Ascending aorta (tissue), 2 donors: ENCODE data around the gene GPR183. TPM values are rescaled to one million over a fixed set of nuclear protein-coding genes. Genes with fewer than 3 reads are reported as not detected.
"Not testable (repeated sequence)": the region's sequence is repeated elsewhere in the genome, so short reads cannot be mapped to it uniquely, and the experiment has no call there.

ENCODE experiments used
- DNase-seq, 2 donors: peaks; one replicate each; pipeline ENCODE4 v3.0.0-alpha.2; 2019; ENCODE audit warnings: low spot score in 2 of 2
- H3K27ac ChIP-seq, 2 donors: fragments of 200-600 bp; sonication (generic); one replicate each; pipeline ENCODE4 v1.5.1; 2016 to 2017; ENCODE audit warnings: mild to moderate bottlenecking in 1 of 2
- H3K27me3 ChIP-seq: fragments of 200-600 bp; sonication (generic); one replicate; pipeline ENCODE4 v1.5.1; 2017
- H3K36me3 ChIP-seq, 2 donors: fragments of 200-600 bp; sonication (generic); one replicate each; pipeline ENCODE4 v1.5.1; 2016
- H3K4me1 ChIP-seq, 2 donors: fragments of 200-600 bp; sonication (generic); one replicate each; pipeline ENCODE4 v1.5.1; 2016 to 2017; ENCODE audit warnings: mild to moderate bottlenecking in 1 of 2
- H3K4me3 ChIP-seq, 2 donors: fragments of 200-600 bp; sonication (generic); one replicate each; pipeline ENCODE4 v1.5.1; 2016 to 2017; ENCODE audit warnings: mild to moderate bottlenecking in 1 of 2
- H3K9me3 ChIP-seq, 2 donors: fragments of 200-600 bp; sonication (generic); one replicate each; pipeline ENCODE4 v1.5.1; 2016
- CTCF ChIP-seq, 3 experiments: fragments of 200-600 bp in 2 of 3; fragments of 450-650 bp in 1 of 3; sonication (generic) in 2 of 3; IDR thresholded peaks; one replicate each; pipeline ENCODE4 v1.5.1; 2016 to 2019; ENCODE audit warnings: antibody characterized with exemption in 3 of 3, mild to moderate bottlenecking in 1 of 3, moderate library complexity in 1 of 3
- intact Hi-C: fragments of 100-400 bp; cut with DNase I; formaldehyde crosslinking; loops from one replicate; pipeline ENCODE4 v1.15.1; 2023
- total RNA-seq: library from RNA; depleted of rRNA; stranded (reverse); fragments of >200 nt; gene quantifications from one replicate; pipeline ENCODE4 v1.1.0, GENCODE V29; 2016

The GPR183 gene
- total RNA-seq, 1 donor from 2014 or later: 1.1 TPM

DNA sequence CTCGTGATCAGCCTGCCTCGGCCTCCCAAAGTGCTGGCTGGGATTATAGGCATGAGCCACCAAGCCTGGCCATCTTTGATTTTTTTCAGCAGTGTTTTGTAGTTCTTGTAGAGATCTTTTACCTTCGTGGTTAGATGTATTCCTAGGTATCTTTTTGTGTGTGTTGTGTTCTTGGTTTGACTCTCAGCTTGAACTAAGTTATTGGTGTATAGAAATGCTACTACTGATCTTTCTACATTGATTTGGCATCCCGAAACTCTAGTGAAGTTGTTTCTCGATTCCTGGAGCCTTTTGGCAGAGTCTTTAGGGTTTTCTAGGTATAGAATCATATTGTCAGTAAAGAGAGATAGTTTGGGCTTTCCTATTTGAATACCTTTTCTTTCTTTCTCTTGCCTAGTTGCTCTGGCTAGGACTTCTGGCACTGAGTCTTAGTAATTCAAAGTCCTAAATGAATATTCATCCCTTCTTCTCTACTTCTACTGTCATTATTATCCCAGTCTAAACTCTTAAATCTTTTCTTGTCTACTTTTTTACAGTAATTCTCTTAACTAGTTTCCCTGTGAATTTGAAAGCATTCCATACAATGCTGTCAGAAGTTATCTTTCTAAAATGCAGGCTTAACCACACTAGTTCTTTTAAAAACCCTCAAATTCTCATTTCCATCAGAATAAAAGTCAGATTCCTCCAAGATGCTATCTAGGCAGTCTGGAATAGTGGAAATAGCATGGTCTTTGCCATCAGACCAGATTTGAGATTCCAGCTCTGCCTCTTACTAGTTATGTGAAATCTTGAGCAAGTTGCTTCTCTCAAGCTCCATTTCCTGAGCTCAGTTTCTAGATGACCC lies 56.0 kb downstream of the GPR183 start:
- no peak for DNase-seq
- no peak overlapping the region for H3K27ac ChIP-seq
- no peak for TF ChIP-seq CTCF (IDR thresholded peaks at IDR 0.05)
- intact Hi-C loops: no loop called here
- H3K4me3 ChIP-seq: no peak overlapping the region
- no peaks in the 10 kb centered on the region for H3K4me1 ChIP-seq
- no peaks in the 10 kb centered on the region for H3K9me3 ChIP-seq
- H3K36me3 ChIP-seq: peaks cover 3 to 11% of the 10 kb centered on the region in 2 donors
- no peaks in the 10 kb centered on the region for H3K27me3 ChIP-seq

- H3K27me3 ChIP-seq, H3K4me1 ChIP-seq, DNase-seq, intact Hi-C loops, H3K27ac ChIP-seq, H3K4me3 ChIP-seq, H3K9me3 ChIP-seq: not testable (repeated sequence)
- H3K36me3 ChIP-seq: peaks cover 11% of the 10 kb centered on the region in 2 donors
These were observed 57.6 kb downstream of the GPR183 start for GRCh38 chr13:99249606-99250005.

- not testable (repeated sequence) for H3K9me3 ChIP-seq
These were observed 58.0 kb downstream of the GPR183 start for GRCh38 chr13:99249178-99249577.

DNA sequence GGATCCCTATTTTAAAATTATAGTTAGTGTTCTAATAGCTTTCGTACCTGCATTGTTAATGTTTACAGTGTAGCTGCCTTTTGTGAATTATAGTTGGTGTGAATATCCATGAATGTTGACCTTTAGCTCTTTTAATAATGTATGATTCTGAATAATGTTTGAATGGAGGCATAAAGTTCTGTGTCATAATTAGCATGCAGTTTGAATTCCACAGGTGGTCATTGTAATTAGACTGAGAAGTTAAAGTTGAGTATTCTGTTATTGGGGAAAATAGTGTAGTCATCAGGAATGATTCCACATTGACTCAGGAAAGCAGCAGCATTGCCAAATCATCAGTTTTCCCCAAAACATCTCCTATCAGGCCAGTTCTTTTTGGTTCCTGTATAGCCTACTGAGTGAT lies 61.1 kb downstream of the GPR183 start:
- DNase-seq: no peak
- TF ChIP-seq CTCF (IDR thresholded peaks at IDR 0.05): no peak
- H3K27ac ChIP-seq: no peak overlapping the region
- intact Hi-C loops: no loop called here
- no peaks in the 10 kb centered on the region for H3K4me1 ChIP-seq
- no peak overlapping the region for H3K4me3 ChIP-seq
- peaks cover 8 to 14% of the 10 kb centered on the region in 2 donors for H3K36me3 ChIP-seq
- no peaks in the 10 kb centered on the region for H3K27me3 ChIP-seq
- H3K9me3 ChIP-seq: no peaks in the 10 kb centered on the region

More at GRCh38 chr13:99249178-99249577, 58.0 kb downstream of the GPR183 start:
- H3K27me3 ChIP-seq, intact Hi-C loops, H3K4me3 ChIP-seq, DNase-seq, H3K4me1 ChIP-seq, H3K27ac ChIP-seq: not testable (repeated sequence)
- H3K36me3 ChIP-seq: peaks cover 11% of the 10 kb centered on the region in 2 donors

Other genes with a start within 250 kb of the GPR183 start
- 67.8 TPM for gene UBAC2, start 106.5 kb downstream of the GPR183 start, total RNA-seq
- not detected for gene GPR18, start 49.0 kb downstream of the GPR183 start, total RNA-seq
- gene TM9SF2, start 194.1 kb upstream of the GPR183 start, total RNA-seq: 56.8 TPM